Heart left ventricle (tissue), 13 donors: Measurements from ENCODE around the gene ZNF566.

Source experiments
- POLR2A ChIP-seq, 2 donors: fragments of 450-650 bp; IDR thresholded peaks; one replicate each; pipeline ENCODE4 v1.6.1; 2017; ENCODE audit warnings: antibody characterized with exemption in 2 of 2, mild to moderate bottlenecking in 2 of 2, moderate library complexity in 2 of 2
- TF ChIP-seq, protein P1 (sequence below), 12 donors: fragments of 200-600 bp; sonication (generic) in 4 of 12; IDR thresholded peaks; one replicate each; pipeline versions ENCODE4 v1.5.0 to v1.8.0; 2018 to 2022; ENCODE audit warnings: antibody characterized with exemption in 12 of 12, mild to moderate bottlenecking in 5 of 12
- donor health status: ischemic (EF 13 %, LVEDD 7.1; RV severe dilation, severe dysfunction).
- donor health status: DM: no; HTN: yes; CAD: no.
- donor health status: DM: no; HTN: no; CAD: no.
- donor health status: ischemic (EF 25% LVEDD 6.9; RV normal size, moderate dysfunction).
- donor health status: ischemic (EF 25% LVEDD 5.7; RV mildly dilated, moderate dysfunction).
- donor health status: ischemic (EF 35%, LVEDD 5.7; RV mildly dilated, moderate dysfunction).
- donor health status: nonischemic (EF 11% LVEDD 7.7; RV severe dilation, severe dysfunction).
- donor health status: DM: yes; HTN: yes; CAD: no.
- donor health status: PGD.
- donor health status: ischemic (EF 29% LVEDD 5.4; RV normal size, mild dysfunction).
- donor health status: nonischemic (EF 23%, LVEDD 6.1; RV moderate dilation, normal function).

GRCh38 chr19:36420961-36421748, 68.2 kb downstream of the ZNF566 start:
- TF ChIP-seq, protein P1, sequence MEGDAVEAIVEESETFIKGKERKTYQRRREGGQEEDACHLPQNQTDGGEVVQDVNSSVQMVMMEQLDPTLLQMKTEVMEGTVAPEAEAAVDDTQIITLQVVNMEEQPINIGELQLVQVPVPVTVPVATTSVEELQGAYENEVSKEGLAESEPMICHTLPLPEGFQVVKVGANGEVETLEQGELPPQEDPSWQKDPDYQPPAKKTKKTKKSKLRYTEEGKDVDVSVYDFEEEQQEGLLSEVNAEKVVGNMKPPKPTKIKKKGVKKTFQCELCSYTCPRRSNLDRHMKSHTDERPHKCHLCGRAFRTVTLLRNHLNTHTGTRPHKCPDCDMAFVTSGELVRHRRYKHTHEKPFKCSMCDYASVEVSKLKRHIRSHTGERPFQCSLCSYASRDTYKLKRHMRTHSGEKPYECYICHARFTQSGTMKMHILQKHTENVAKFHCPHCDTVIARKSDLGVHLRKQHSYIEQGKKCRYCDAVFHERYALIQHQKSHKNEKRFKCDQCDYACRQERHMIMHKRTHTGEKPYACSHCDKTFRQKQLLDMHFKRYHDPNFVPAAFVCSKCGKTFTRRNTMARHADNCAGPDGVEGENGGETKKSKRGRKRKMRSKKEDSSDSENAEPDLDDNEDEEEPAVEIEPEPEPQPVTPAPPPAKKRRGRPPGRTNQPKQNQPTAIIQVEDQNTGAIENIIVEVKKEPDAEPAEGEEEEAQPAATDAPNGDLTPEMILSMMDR (IDR thresholded peaks at IDR 0.05) = peak in 3 of 12 donors; percentile 17 to 26 (median 26)
- peak in 1 of 2 donors; percentile 14 for TF ChIP-seq POLR2A (IDR thresholded peaks at IDR 0.05)
